MCF 10A (cell line): ENCODE measurements around the gene HBE1. TPM values are rescaled to one million over a fixed set of nuclear protein-coding genes. Genes with fewer than 3 reads are reported as not detected.
A peak's percentile ranks its signal among the peaks of the same experiment; 100 is the strongest.

Experiments used
- BruUV-seq: library from RNA; stranded (reverse); fragments of 400-500 nt; replicated peaks from 2 replicates; lab custom pipeline; 2021; lab: Mats Ljungman, UMichigan
- CTCF ChIA-PET: fragments of 300-600 bp; sonication (Branson Sonifier 250); formaldehyde crosslinking; extraction: SDS; loops from one replicate; lab custom pipeline; 2021; ENCODE audit warnings: antibody characterized with exemption, inconsistent platforms; lab: Yijun Ruan, JAX
- POLR2A ChIA-PET: fragments of 300-600, 350-650 bp; sonication (Branson Sonifier 250); formaldehyde crosslinking; extraction: SDS; loops from one replicate; lab custom pipeline; 2020; ENCODE audit warnings: antibody characterized with exemption, inconsistent platforms; lab: Yijun Ruan, JAX
- DNase-seq: peaks from one replicate; pipeline ENCODE4 v3.0.0-alpha.2; 2018; ENCODE audit not compliant: unreplicated experiment
- H3K27ac Mint-ChIP-seq: one replicate; pipeline ENCODE4 v1.8.0; 2022; ENCODE audit warnings: mild to moderate bottlenecking, low read depth, mixed read lengths; ENCODE audit not compliant: unreplicated experiment
- H3K27me3 Mint-ChIP-seq: one replicate; pipeline ENCODE4 v1.8.0; 2022; ENCODE audit warnings: mixed read lengths; ENCODE audit not compliant: insufficient read depth, unreplicated experiment
- H3K36me3 Mint-ChIP-seq: one replicate; pipeline ENCODE4 v1.8.0; 2022; ENCODE audit warnings: mild to moderate bottlenecking, moderate library complexity, mixed read lengths; ENCODE audit not compliant: insufficient read depth, unreplicated experiment
- H3K4me1 Mint-ChIP-seq: one replicate; pipeline ENCODE4 v1.8.0; 2022; ENCODE audit warnings: mixed read lengths; ENCODE audit not compliant: insufficient read depth, unreplicated experiment
- H3K4me3 Mint-ChIP-seq: one replicate; pipeline ENCODE4 v1.8.0; 2022; ENCODE audit warnings: mild to moderate bottlenecking, moderate library complexity, mixed read lengths; ENCODE audit not compliant: unreplicated experiment
- H3K9me3 Mint-ChIP-seq: one replicate; pipeline ENCODE4 v1.8.0; 2022; ENCODE audit warnings: mixed read lengths; ENCODE audit not compliant: unreplicated experiment
- CTCF ChIP-seq: fragments of 200-600 bp; IDR thresholded peaks from one replicate; pipeline ENCODE4 v1.8.0; 2022; ENCODE audit warnings: antibody characterized with exemption, mild to moderate bottlenecking; ENCODE audit not compliant: unreplicated experiment
- intact Hi-C: fragments of 100-400 bp; cut with micrococcal nuclease; formaldehyde crosslinking; loops from 2 replicates; pipeline ENCODE4 v1.14.1; 2022
- total RNA-seq: library from RNA; stranded (reverse); gene quantifications from 2 replicates; pipeline ENCODE4 v1.2.3, GENCODE V29; 2022

HBE1 gene
- total RNA-seq, 1 experiment from 2014 or later: not detected

- H3K4me3 Mint-ChIP-seq: no peak overlapping the region
- CTCF ChIA-PET: interaction anchor here (1.8 to 3.2 kb wide), 2 partner anchors 8 to 79 kb away, joined by 6 to 12 read pairs; no protein-coding TSS in a partner anchor
- DNase-seq: no peak
- no peak overlapping the region for H3K27ac Mint-ChIP-seq
- no peaks in the 10 kb centered on the region for H3K27me3 Mint-ChIP-seq
- intact Hi-C loops: no loop called here
- BruUV-seq: no TSS peak
- H3K9me3 Mint-ChIP-seq: no peaks in the 10 kb centered on the region
- POLR2A ChIA-PET: no interaction called here
- peaks cover 21% of the 10 kb centered on the region for H3K4me1 Mint-ChIP-seq
- no peak for TF ChIP-seq CTCF
- H3K36me3 Mint-ChIP-seq: no peaks in the 10 kb centered on the region
Observed at GRCh38 chr11:5282628-5283027, 12.9 kb upstream of the HBE1 start.

- POLR2A ChIA-PET: no interaction called here
- no peak for TF ChIP-seq CTCF
- Mint-ChIP-seq H3K27me3 (no peaks in the 10 kb centered on the region), H3K4me3 (no peak overlapping the region), H3K4me1 (peaks cover 21% of the 10 kb centered on the region), H3K9me3 (no peaks in the 10 kb centered on the region), H3K36me3 (no peaks in the 10 kb centered on the region), H3K27ac (no peak overlapping the region)
- no TSS peak for BruUV-seq
- intact Hi-C loops: no loop called here
- CTCF ChIA-PET: interaction anchor here (0.6 to 3.2 kb wide), 4 partner anchors 9 to 528 kb away, joined by 3 to 12 read pairs (median 4); no protein-coding TSS in a partner anchor
- DNase-seq: no peak
Observed at GRCh38 chr11:5281596-5281995, 11.9 kb upstream of the HBE1 start.

- TF ChIP-seq CTCF: no peak
- no peak overlapping the region for H3K4me3 Mint-ChIP-seq
- no peaks in the 10 kb centered on the region for H3K36me3 Mint-ChIP-seq
- no peaks in the 10 kb centered on the region for H3K9me3 Mint-ChIP-seq
- BruUV-seq: no TSS peak
- DNase-seq: peak; percentile 97
- POLR2A ChIA-PET: interaction anchor here (0.7 kb wide), 1 partner anchor 264 kb away, joined by 6 read pairs; no protein-coding TSS in a partner anchor
- intact Hi-C loops: no loop called here
- H3K27ac Mint-ChIP-seq: no peak overlapping the region
- peaks cover 17% of the 10 kb centered on the region for H3K4me1 Mint-ChIP-seq
- CTCF ChIA-PET: interaction anchor here (0.6 to 3.2 kb wide), 7 partner anchors 10 to 644 kb away, joined by 3 to 12 read pairs (median 4); no protein-coding TSS in a partner anchor
- no peaks in the 10 kb centered on the region for H3K27me3 Mint-ChIP-seq
Observed at GRCh38 chr11:5280582-5281102, 10.9 kb upstream of the HBE1 start.

GRCh38 chr11:5279471-5280090, 9.8 kb upstream of the HBE1 start:
- TF ChIP-seq CTCF: no peak
- intact Hi-C loops: no loop called here
- no peaks in the 10 kb centered on the region for H3K36me3 Mint-ChIP-seq
- peaks cover 12% of the 10 kb centered on the region for H3K4me1 Mint-ChIP-seq
- CTCF ChIA-PET: interaction anchor here (0.6 to 1.5 kb wide), 5 partner anchors 10 to 1084 kb away, joined by 3 to 5 read pairs (median 3); no protein-coding TSS in a partner anchor
- no TSS peak for BruUV-seq
- H3K27me3 Mint-ChIP-seq: no peaks in the 10 kb centered on the region
- H3K9me3 Mint-ChIP-seq: no peaks in the 10 kb centered on the region
- H3K27ac Mint-ChIP-seq: peak overlapping the region; percentile 33
- DNase-seq: no peak
- H3K4me3 Mint-ChIP-seq: no peak overlapping the region
- POLR2A ChIA-PET: no interaction called here
